ENCODE measurements around the gene MLNR.

DNA sequence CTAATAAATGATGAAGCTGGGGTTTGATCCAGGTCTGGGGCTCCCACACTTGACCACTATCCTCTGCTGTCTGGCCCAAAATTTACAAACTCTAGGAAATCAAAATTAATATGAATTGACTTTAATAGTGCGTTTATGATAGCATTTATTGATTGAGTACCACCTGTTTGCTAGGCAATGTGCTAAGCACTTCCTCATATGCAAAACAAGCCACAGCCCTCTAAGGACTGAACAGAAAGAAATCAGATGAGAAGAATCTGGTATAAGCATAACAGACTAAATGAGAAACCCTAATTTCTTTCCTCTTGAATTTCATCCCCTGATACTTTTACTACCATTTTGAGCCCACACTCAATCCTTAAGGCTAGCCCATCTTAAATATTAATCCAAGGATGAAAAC, 6.6 kb upstream of the MLNR start:
- TF ChIP-seq, protein P1, sequence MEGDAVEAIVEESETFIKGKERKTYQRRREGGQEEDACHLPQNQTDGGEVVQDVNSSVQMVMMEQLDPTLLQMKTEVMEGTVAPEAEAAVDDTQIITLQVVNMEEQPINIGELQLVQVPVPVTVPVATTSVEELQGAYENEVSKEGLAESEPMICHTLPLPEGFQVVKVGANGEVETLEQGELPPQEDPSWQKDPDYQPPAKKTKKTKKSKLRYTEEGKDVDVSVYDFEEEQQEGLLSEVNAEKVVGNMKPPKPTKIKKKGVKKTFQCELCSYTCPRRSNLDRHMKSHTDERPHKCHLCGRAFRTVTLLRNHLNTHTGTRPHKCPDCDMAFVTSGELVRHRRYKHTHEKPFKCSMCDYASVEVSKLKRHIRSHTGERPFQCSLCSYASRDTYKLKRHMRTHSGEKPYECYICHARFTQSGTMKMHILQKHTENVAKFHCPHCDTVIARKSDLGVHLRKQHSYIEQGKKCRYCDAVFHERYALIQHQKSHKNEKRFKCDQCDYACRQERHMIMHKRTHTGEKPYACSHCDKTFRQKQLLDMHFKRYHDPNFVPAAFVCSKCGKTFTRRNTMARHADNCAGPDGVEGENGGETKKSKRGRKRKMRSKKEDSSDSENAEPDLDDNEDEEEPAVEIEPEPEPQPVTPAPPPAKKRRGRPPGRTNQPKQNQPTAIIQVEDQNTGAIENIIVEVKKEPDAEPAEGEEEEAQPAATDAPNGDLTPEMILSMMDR (IDR thresholded peaks at IDR 0.05; ENCODE audit: low read length): no peak
- TF ChIP-seq EZH2 (IDR thresholded peaks at IDR 0.05; ENCODE audit: borderline replicate concordance, low read length): no peak

Measured in OCI-LY1 (cell line).